HG03060 (cell line): ENCODE measurements around the gene FEZ2.

Experiments
- ATAC-seq: cut with Tn5 transposase; IDR thresholded peaks from one replicate; pipeline ENCODE4 v1.9.1; 2021; ENCODE audit warnings: low read depth, moderate number of reproducible peaks; ENCODE audit not compliant: unreplicated experiment

FEZ2 gene

DNA sequence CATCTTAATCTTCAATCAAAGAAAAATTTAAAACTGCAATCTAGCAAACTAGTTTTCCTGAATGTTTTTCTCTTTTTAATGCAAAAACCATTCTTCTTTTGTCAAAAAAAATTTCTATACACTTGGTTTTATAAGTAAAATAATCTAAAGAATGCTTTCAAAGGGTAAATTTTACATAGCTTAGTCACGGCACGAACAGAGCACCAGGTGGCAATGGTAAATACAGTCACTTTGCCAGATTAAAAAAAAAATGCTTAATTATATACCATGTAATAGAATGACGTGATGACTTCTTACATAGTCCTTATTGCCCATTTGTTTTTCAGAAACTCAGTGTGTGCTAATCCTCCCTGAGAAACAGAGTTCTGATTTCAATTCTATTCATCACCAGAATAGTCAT, 10.4 kb downstream of the FEZ2 start:
- no peak for ATAC-seq

DNA sequence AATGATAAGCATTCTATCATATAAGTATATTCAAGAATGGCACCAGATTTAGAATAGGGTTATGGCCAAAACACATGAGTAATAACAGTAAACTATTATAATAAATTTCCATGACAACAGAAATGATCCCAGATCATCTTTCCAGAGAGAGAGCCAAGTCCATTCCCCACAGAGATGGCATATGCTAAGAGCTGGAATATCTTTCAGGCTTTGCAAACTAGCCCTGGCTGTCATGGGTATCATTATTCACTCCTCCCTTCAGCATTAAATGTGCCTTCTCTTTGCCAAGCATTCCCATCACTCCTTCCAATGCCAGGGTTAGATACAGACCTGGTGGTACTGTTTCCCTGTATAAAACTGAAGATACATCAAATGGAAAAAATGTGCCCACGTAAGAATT, 10.9 kb downstream of the FEZ2 start:
- no peak for ATAC-seq

DNA sequence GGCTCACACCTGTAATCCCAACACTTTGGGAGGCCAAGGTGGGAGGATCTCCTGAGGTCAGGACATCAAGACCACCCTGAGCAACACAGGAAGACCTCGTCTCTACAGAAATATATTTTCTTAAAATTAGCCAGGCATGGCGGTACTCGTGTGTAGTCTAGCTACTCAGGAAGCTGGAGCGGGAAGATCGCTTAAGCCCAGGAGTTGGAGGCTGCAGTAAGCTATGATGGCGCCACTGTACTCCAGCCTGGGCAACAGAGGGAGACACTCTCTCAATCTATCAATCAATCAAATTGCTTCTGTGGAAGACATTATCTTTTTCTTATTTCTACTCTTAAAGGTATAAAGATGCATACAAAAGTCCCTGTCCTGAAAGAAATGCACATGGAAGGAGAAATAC, 11.3 kb downstream of the FEZ2 start:
- no peak for ATAC-seq

DNA sequence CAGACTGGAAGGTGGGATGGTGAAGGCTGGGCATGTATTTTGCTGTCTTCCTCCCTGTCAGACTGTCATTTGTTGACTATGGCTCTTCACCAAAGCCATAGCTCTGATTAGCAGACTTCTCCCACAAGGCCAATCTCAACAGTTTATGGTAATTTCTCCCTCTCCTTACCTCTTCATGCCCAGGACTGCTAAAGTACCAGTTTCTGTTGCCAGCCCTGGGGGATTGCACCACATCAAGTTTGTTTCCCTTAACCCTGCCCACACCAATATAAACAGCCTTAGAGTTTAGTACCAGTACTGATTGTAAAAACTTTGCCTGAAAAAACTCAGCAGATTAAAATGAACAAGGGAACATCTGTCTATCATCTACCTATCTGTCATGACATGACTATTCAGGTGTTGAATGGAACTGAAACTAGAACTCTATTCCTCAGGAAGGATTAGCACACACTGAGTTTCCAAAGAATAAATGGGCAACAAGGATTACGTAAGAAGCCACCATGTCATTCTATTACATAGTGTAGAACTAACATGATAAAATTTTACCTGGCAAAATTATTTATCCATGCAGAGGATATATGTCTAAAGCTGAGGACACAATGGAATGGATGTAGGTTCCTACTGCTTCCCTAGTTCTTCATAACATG, 13.7 kb downstream of the FEZ2 start:
- no peak for ATAC-seq

DNA sequence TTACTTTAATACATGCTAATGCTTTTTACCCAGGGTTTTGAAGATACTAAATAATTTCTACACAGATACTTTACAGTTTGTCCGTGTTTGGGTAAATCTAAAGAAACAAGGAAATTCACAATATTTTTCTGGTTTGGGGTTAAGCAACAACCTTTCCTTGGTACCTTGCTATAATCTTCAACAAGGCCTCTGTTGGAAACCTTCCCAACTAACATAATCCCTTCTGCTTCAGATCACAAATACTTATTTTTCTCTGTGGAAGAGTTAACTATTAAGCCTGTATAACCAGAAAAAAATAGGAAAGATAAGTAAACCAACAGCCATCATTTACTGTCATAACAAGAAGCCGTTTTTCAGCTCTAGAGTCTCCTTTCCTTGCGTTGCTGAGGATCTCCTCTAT, 15.0 kb downstream of the FEZ2 start:
- no peak for ATAC-seq

DNA sequence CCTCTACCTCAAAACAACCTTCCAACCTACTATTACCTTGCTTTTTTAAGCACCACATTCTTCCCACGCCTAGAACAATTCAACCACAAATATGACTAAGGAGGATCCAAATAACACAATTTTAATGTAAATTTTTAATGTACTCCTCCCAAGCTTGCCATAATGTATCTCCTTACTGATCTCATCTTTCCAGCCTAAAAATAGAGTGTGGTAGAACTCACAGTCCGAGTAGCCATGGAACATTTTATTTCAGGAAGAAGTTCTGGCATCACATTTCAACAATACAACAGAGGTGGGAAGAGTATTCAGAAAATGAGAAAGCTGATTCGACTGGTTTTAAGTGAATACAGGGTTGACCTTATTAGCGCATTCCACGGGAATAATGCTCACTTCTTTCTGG, 15.4 kb downstream of the FEZ2 start:
- ATAC-seq = no peak

DNA sequence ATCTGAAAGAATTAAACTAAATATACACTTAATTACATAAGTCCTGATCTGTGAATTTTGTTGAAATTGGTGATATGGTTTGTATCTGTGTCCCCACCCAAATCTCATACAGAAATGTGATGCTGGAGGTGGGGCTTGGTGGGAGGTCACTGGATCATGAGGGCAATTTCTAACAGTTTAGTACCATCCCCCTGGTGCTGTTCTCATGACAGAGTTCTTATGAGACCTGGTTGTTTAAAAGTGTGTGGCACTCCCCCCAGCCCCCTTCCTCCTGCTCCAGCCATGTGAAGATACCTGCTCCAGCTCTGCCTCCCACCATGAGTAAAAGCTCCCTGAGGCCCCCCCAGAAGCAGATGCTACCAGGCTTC, 18.7 kb downstream of the FEZ2 start:
- no peak for ATAC-seq

DNA sequence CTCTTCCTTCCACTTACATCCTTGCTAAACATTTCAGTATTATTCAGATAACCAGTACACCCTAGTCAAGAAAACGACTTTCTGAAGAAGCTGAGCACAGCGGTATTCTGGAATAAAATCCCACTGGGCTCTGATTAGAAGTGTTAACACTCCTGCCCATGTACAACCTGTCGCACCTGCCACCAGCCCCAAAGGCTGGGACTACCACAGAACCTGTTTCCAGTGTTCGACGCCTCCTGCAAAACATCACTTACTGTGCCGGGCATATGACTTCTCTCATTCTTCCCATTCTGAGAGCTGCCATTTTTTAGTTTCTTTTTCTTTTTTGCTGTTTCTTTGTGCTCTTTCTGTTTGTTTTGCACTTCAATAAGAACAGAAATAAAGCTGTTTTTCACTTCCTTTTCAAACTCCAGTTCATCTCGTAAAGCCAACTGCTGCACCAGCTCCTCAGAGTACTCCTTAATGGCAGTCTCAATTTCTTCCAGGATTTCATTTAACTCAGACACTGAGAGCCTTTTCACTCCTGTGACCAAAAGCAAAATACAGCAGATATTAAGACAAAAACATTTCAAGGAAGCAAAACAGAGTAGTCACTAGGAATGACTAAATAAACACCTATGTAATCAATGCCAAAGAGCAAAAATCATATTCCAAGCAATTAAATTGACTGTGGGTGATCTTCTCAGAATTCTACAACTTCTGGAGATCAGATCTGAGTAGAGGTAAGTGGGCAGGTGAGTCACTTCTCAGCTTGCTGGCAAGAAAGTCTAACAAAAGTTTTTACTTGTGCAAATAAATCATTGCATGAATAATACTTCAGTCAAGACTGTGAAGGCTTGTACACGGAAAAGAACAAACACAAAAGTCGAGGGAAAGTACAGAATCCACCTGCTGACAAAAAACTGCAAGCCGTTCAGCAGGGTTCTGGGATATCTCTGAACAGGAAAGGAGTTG, 19.3 kb downstream of the FEZ2 start:
- ATAC-seq = no peak

DNA sequence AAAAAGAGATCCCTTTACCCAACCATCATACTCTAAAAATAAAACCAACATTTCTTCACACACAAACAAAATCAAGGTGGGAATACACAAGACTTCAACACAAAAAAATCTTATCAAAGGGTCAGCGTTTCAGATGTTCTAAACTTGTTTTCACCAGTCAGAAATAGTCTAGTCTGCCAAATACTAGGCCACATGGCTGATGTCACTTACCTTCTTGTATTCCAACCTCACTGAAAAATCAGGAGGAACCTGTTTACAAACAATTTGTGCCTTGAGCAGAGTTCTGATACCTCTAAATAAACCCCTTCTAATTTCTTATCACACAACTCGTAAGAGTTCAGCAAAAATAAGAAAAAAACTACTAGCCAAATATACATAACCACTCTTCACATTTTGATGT, 20.1 kb downstream of the FEZ2 start:
- no peak for ATAC-seq

DNA sequence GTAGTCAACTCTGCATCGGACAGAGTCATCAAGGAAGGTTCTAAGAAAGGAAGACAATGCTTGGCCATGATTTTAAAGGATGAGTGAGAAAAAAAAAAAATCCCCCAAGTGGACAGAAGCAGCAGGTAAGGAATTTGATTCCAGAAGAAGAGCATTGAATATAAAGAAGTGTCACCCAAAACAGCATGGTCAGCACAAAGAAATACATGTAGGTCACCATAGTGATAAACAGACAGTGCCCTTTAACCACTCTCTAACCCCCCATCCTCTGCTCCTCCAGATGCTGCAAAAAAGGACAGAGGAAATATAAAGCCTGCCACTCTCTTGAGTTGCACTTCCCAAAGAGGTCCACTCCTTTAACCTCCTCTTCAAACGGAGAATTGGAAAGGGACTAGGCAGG, 23.4 kb downstream of the FEZ2 start:
- ATAC-seq = no peak

DNA sequence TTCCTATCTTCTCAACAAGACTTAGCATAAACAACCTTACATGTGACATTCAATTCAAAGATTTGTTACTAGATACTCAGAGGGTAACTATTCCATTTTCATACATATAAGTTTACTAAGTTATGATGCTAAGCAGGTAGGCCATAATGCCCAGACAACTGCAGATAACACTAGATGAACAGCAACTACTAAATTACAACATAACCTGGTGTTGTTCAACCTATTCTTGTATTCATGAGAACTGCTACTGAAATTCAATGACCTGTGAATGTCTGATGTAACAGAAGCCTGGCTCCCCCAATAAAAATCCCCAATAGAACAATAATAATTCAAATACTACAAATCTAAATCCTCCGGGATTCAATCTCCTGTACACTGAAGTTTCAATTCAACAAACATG, 24.8 kb downstream of the FEZ2 start:
- ATAC-seq = no peak

DNA sequence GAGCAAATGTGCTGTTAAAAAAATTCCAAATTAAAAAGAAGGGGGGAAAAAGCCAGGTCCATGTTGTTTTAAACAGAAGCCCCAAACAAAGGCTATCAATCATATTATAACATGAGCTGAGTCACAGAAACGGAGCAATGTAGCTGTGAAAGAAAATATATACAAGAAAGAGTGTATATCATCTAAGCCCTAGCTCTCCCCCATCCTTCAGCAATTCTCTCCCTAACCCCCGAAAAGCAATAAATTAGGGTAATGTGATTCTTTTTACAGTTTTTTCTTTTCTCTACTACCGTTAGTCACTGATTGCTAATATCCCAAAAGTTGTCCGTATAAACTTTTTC, 25.3 kb downstream of the FEZ2 start:
- no peak for ATAC-seq

DNA sequence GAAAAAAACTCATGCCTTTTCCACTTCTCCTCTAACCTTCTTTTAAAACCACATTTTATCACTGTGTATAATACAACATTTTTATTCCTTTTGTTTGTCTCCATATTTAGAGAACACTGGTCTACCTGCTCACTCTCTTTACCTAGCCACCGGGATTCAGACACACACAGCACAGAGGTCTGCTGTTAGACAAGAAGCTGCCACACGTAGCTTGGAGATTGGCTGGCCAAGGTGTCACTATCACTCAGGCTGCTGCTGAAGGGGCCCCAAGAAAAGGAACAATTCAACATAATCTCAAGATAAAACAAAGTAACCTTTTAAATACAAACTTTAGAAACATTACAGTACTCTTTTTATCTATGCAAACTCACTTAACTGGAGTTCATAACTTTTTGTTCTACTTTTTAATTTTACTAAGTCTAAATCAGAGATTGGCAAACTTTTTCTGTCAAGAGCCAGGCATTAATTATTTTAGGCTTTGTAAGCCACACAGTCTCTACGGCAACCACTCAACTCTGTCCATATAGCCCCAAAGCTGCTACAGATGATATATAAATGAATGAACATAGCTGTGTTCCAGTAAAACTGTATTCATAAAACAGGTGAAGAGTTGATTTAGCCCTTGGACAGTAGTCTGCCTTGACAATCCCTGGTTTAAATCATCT, 25.8 kb downstream of the FEZ2 start:
- no peak for ATAC-seq

DNA sequence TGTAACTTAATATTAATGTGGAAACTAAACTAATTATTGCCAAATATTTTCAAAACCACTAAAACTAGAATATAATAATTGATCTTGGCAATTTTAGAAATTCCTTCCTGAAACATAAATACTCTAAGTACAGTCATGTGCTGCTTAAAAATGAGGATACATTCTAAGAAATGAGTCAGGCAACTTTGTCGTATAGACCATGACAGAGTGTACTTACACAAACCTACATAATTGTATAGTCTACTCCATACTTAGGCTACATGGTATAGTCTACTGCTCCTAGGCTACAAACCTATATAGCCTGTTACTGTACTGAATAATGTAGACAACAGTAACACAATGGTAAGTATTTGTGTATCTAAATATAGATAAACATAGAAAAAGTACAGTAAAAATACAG, 27.6 kb downstream of the FEZ2 start:
- no peak for ATAC-seq

DNA sequence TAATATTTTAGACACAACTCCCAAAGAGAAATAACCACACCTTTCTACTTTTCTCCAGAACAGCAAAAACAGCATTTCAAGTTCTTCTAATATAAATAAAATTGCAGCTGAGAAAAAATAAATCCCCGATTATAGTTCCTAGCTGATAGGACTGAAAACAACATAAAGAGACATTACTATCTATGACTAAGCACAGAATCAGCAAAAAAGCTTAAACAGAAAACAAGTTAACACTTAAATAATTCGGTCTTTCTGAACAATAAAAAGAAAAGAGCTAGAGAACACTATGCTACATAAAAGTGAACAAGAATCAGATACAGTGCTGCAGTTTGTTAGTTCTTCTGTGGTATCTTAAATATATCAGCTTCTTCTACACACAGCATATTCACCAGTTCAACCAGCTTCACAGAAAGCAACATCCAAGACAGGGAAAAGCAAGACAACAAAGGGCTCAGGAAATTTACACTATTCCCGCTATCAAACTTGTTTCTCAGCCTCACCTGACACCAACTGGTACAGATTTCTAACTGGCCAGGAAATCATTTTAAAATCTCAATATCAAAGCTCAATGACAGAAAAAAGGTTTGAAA, 28.6 kb downstream of the FEZ2 start:
- ATAC-seq = no peak

DNA sequence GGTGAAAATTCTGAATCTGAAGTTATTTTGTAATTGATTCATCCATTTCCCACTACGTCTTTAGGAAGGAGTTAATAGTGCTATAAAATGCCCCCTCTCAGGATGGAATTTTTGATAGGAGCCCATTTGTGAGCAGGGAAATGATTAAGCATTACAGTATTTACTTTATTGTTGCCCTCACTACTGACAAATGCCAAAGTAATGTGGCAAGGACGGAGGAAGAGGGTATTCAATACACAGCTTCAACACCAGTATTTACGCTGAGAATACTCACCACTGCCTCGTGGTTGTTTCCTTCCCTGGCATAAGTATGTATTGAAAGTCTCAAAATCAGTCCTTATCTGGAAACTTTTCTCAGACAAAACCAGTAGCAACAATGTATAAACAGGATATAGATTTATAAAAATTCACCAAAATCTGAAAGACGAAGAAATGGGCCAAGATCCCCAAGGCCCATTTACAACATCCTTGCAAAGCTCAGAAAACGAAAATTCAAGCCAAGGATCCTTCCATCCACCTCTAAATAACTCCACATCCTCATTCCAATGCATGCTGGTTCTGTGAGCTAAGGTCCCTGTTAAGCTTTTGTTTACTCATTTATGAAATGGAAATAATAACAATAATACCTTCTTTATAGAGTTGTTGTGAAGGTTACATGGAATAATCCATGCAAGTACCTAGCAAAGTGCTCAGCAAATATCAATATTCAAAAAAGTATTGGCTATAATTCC, 29.3 kb downstream of the FEZ2 start:
- ATAC-seq = no peak

DNA sequence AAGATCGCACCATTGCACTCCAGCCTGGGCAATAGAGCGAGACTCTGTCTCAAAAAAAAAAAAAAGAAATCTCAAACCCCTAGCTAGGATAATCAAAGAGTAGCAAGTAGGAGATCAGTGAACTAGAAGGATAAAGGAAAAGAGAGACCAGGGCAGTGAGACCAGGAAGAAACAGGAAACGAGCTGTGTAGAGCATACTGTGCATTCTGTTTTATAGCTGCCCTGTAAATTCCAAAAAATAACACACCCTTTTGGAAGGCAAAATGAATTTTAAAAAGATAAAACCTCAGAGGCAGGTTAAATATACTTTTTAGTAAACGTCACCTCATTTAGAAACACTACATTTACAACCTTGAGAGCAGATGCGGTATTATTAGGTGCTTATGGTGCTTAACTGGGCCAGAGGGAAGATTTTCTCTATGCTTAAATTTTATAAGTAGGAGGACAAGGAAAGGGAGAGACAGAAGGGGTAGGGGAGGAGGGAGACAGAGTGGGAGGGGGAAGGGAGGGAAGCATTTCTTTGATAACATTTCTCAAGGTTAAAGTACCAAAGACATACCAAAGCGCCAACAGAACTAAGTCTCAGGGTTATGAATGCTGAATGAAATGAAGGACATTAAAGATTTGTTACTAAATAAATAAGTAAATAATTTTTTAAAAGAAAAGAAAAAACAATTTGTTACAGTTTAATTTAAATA, 30.1 kb downstream of the FEZ2 start:
- ATAC-seq = no peak

DNA sequence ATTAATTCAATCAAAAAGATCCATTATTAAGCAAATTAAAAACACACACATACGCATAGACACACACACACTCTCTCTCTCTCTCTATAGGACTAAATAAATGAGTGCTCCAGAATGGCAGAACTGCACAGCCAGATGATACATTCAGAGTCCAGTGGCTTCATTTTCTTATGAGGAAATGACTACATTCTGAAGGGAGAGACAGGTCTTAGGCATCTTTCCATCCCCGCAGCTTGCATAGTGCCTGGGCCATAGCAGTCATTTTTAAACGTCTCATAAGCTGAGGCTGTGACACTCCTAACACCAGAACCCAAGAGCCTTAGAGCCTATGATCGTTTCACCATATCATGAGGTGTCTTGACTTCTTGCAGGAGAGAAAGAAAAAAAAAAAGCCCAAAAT, 31.1 kb downstream of the FEZ2 start:
- no peak for ATAC-seq

DNA sequence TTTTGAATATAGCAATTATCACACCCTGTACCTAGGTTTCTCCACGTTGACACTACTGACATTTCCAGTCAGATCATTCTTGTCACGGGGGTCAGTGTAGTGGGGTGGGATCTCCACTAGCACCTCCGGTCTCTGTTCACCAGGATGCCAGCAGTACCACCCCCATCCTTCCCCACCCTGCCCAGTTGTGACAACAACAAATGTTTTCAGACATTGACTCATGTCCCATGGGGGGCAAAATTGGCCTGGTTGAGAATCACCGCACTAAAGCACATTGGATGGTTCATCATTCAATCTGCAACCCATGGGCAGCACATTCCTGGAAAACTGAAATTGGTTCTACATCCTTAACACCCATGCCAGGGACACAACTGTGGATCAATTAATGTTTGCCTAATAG, 32.3 kb downstream of the FEZ2 start:
- no peak for ATAC-seq

DNA sequence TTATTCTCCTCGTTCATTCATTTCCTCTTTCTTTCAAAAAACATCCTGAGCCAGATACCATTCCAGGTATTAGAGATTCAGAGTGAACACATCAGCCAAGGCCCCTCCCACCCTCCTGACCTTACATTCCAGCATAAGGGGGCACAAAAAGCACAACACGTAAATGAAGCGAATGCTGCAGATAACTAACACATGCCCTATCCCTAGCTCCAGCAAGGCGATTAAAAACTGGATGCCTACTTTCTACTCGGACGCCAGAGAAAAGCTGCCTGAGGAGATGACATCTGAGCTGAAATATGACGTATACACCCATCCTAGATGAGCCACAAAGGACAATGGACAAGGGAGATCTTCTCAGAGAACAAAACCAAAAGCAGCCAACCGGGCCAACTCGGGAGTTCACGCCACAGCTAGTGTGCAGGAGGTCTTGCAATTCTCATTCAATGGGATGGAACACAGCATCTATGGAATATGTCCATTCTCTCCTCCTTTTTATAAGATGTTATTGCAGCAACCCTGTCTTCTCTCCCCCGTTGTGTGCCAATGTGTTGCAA, 33.5 kb downstream of the FEZ2 start:
- no peak for ATAC-seq
